ENCODE results near the gene PHIP.

GRCh38 chr6:78925317-78925716 lies 152.7 kb downstream of the PHIP start:
- no peak for TF ChIP-seq POLR2AphosphoS5 (IDR thresholded peaks at IDR 0.05)
- TF ChIP-seq, protein P1, sequence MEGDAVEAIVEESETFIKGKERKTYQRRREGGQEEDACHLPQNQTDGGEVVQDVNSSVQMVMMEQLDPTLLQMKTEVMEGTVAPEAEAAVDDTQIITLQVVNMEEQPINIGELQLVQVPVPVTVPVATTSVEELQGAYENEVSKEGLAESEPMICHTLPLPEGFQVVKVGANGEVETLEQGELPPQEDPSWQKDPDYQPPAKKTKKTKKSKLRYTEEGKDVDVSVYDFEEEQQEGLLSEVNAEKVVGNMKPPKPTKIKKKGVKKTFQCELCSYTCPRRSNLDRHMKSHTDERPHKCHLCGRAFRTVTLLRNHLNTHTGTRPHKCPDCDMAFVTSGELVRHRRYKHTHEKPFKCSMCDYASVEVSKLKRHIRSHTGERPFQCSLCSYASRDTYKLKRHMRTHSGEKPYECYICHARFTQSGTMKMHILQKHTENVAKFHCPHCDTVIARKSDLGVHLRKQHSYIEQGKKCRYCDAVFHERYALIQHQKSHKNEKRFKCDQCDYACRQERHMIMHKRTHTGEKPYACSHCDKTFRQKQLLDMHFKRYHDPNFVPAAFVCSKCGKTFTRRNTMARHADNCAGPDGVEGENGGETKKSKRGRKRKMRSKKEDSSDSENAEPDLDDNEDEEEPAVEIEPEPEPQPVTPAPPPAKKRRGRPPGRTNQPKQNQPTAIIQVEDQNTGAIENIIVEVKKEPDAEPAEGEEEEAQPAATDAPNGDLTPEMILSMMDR (IDR thresholded peaks at IDR 0.05): no peak

Data from suprapubic skin (tissue), 3 donors.